G401 (cell line): ENCODE data around the gene ATP8B4. TPM values are rescaled to one million over a fixed set of nuclear protein-coding genes. Genes with fewer than 3 reads are reported as not detected.

Experiments
- DNase-seq: peaks from one replicate; pipeline ENCODE4 v3.0.0-alpha.2; 2015; ENCODE audit warnings: low spot score
- in situ Hi-C: cut with HindIII; loops from 2 replicates; pipeline ENCODE4 v1.10.0; 2016; ENCODE audit warnings: low sequenced_read_pairs, mixed read lengths
- total RNA-seq: library from RNA; depleted of rRNA; stranded (reverse); fragments of >200 nt; shearing (Covaris generic); gene quantifications from 2 replicates; pipeline ENCODE4 v1.2.3, GENCODE V29; 2014; rRNA removed

ATP8B4 gene
- total RNA-seq, 1 experiment from 2014 or later: 3.5 TPM

DNA sequence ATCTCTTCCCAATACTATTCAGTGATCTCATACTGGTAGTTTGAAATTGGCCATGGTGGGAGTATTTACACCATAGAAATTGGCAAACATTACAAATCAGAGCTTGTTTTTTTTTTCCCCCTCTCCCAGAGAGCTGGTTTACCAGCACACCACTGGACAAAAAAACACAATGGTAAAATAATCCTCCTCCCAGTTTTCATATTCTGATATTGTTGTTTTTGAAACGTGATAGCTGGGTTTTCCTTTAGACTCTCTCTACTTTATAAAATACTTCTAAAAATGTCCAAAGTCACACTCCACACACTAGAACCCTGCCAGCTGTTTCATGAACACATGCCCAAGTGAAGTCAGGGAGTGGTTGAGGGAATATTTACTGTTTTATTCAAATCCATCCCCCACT is 310.7 kb downstream of the ATP8B4 start:
- no peak for DNase-seq
- in situ Hi-C loops: no loop called here

Other genes starting within 250 kb of the ATP8B4 start
- 0.06 TPM in 1 of 2 replicates, not detected in the other for gene SLC27A2, start 63.0 kb upstream of the ATP8B4 start, total RNA-seq
- gene HDC, start 146.5 kb upstream of the ATP8B4 start, total RNA-seq: not detected in 2 replicates
- 24.6 and 54.3 TPM in 2 replicates for gene GABPB1, start 236.0 kb upstream of the ATP8B4 start, total RNA-seq